NCI-H2029 (cell line): ENCODE results near the gene LDLRAD4.

ENCODE experiments used
- DNase-seq: peaks from one replicate; lab custom pipeline; 2025; lab: John Stamatoyannopoulos, UW

LDLRAD4 gene

DNA sequence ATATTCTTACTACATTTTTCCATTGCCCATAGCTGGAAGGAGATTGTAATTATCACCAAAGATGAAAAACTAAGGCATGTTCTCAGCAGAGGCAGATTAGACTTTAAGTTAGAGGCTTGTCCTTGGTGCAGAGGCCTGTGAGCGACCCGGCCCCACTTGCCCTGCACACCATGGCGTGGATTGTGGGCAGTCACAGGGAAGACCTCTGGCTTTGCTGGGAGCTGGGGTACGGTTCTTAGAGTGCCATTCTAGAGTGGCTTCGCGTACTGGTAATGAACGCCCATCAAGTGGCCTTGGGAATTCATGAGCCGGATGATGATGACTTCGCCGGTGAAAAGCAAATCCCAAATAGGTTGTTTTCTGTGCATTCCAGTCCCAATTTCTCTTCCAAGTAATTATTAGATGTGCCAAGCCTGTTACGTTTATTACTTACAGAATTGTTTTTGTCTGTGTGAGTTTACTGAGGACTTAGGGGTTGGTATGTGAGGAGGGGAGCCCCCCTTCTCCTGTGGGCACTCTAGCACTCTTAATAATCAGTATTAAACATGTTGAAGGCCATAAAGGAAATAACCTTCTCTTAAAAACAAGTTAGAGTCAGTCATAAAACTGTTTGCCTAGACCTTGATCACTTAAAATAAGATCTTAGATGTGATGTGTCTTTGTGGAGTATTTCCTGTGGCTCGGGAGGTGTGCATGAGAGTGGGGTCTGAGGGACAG, 90.6 kb downstream of the LDLRAD4 start:
- no peak for DNase-seq

DNA sequence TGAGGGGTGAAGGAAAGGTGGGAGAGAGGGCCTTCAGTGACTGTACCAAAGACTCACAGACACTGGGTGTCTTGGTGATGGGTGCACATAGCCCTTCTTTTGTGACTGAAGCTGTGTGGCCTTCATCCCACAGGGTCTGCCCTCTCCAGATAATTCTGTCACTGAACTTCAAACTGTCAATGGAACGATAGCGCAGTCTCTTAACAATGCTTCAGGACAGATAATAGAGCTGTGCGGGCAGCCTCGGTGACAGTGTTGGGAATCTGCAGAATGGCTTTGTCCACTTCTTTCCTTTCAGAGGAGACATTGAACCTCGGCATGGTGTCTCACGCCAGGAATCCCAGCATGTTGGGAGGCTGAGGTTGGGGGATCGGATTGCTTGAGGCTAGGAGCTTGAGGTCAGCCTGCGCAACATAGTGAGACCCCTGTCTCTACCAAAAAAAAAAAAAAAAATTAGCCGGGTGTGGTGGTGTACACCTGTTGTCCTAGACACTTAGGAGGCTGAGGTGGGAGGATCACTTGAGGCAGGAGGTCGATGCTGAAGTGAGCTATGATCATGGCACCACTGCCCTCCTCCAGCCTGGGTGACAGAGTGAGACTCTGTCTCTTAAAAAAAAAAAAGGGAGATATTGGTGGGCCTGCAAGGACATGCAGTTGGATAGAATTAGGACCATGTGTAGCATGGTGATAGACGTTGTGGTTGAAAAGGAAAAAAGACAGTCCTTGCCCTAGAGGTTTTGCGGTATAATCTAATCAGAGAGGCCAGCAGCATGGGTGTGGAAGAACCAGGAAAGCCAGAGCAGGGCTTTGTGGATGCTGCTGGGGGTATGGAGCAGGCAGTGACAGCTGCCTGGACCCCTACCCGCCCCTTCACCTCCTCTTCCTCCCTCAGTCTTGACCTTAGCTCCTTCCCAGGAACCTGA, 91.4 kb downstream of the LDLRAD4 start:
- DNase-seq = no peak

DNA sequence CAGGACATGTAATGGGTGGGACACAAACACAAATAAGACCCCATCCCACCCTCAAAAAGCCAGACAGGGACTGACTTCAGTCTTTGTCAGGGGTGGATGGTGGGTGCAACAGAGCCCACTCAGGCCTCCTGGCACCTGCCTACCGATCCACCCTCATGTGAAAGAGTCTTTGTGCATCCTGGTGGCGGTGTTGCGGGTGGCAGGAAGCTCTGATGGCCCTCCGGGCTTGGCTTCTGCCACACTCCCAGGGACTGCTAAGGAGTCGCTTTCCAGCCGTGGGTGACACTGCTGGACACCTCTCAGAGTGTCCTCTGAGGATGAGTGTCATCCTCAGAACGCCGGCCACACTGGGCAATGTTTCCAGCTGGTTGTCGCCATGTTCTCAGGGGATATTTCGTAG, 92.6 kb downstream of the LDLRAD4 start:
- no peak for DNase-seq

DNA sequence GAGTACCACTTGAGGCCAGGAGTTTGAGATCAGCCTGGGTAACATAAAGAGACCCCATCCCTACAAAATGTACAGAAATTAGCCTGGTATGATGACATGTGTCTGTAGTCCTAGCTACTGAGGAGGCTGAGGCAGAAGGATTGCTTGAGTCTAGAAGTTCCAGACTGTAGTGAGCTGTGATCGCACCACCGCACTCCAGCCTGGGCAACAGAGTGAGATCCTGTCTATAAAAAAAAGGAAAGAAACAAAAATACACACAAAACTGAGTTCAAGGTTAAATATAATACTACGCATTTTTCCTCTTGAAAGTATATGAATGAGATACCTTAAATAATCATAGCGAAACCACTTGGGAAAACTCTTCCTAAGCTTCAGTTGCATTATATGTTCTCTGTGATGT, 94.0 kb downstream of the LDLRAD4 start:
- no peak for DNase-seq

DNA sequence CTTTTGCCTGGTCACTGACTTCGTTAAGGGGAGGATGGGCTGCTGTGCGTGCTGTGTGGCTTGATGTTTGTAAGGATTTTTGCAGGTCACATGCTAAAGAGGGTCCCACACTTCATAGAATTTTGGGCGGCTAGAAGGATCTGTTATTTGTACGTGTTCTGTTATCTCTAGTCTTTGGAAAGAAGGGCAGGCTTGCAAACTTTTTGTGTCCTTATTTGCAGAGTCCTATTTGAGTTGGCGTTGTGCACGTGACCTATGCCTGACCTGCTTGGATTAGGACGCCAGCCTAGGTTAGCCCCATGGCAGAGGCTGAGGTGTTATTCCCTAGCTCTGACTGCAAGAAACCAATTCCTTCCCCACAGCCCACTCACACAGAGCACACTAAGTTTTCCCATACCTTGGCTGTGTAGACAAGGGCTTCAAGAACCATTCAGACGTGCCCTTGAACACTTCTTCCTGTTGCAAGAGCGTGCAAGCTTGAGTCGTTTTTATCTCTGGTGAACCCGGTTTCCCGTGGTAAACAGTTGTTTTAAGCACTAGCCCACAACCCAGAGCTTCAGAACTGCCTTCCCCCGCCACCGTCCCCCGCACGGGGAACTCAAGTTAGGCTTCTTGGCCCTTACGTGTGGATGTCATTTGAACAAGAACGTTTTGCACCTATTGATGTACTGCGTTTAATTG, 94.6 kb downstream of the LDLRAD4 start:
- no peak for DNase-seq

DNA sequence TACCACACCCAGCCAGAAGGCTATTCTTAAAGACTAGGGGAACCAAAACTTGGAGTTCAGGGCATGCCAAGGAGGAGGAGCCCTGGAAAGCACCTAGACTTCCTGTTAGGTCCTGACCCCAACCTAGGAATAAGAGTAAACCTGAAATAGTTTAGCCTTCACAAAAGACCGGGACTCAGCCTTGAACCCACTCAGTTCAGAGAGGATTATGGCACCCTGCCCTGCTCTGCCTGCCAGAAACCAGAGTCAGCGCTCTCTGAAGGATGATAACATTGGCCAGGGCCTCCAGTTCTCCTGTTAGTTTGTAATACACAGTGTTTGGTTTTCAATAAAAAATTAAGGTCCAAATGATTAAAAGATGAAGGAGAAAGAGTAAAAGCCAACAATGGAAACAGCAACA, 96.4 kb downstream of the LDLRAD4 start:
- no peak for DNase-seq

DNA sequence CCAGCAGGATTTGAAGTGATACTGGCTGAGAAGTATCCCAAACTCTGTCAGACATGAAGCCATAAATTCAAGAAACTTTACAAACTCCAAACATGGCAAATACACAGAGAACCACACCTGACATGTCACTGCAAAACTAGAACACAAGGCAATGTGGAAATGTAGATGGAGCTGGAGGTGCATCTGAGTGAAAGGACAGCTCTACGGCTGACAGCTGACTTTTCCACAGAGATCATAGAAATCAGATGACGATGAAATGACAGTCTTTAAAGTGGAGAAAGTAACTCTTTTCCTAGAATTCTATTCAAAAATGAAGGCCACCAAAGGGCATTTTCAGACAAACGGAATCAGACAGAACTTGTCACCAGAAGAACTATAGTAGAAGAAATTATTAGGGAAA, 97.5 kb downstream of the LDLRAD4 start:
- DNase-seq = no peak

DNA sequence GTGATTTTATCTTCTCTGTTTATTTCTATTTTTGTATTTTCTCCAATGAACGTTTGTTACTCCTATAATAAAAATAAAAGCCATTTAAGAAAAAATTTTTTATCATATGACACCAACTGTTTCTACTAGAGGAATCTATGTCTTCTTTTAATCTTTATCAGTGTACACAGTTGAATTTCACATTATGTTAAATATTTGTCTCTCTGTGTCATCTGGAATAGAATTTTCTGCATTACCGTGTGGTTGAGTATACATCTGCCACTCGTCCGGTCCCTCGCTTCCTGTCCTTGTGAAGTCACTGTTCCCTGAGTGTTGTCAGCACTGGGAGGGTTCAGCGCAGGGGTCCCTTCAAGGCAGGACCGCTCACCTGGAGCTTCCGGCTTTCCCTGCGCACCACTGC, 99.2 kb downstream of the LDLRAD4 start:
- no peak for DNase-seq

DNA sequence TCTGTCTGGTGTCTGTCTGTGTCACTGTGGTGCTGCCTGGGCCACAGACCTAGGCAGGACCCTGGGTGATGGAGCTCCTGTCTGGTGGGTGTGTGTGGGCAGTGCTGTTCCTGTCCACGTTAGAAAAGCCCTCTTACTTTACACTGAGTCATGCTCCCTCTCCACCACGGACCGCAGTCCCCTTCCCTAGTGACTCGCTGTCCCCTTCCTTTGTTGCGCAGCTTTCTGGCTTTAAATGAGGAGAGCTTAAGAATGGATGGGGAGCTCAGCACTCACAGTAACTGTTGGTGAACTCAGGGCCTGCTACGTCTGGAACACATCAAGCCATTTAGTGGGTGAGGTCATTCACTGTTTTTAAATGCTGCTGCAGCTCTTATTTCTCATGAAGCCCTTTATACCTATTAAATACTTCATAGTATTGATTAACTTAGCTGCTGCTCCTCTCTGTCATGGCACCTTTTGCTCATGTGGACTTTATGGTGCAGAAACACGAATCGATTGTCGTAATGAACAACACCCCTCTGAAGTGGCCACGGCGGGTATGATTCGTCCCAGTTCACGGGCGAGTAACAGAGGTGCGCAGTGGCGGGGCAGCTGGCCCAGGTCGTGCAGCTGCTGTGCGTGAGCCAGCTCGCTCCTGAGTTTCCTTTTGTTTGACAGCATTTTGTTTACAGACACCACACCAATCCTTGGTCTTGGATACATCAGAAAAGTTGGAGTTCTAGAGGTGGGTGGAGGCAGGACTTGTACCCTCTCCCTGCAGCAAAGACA, 100.4 kb downstream of the LDLRAD4 start:
- DNase-seq = no peak

DNA sequence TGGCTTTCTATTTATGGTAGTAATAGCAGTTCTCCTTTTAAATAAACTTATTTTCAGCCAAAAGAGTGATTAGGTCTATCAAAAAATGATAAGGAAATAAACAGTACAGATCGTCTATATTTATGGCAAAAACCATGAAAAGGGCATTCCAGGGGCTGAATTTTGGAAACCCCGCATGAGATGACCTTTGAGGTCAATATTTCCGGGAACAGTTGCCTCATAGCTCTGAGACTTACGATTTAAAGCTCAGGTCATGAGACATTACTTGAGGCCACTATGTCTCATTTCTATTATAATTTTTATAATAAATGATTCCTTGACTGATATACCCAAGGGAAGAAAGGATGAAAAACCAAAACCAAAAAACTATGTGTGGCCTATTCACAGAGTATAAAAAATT, 101.1 kb downstream of the LDLRAD4 start:
- no peak for DNase-seq

DNA sequence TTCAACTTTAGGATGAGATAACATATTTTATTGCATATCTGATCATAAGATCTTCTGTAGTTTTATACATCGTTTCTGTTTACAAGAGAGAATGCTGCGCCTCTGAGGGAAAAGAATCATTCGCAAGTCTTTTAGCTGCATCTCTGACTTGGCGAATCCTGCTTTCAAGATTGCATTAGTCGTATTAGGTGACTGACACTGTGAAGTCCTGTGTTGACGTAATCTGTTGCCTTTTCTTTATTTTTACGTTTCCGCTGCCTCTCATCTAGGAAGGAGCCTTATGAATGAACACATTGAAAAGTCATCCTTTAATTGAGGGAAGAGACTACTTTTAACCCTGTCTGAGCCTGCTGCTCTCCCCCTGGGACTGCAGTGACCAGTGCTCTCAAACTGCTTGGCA, 101.5 kb downstream of the LDLRAD4 start:
- DNase-seq = no peak

DNA sequence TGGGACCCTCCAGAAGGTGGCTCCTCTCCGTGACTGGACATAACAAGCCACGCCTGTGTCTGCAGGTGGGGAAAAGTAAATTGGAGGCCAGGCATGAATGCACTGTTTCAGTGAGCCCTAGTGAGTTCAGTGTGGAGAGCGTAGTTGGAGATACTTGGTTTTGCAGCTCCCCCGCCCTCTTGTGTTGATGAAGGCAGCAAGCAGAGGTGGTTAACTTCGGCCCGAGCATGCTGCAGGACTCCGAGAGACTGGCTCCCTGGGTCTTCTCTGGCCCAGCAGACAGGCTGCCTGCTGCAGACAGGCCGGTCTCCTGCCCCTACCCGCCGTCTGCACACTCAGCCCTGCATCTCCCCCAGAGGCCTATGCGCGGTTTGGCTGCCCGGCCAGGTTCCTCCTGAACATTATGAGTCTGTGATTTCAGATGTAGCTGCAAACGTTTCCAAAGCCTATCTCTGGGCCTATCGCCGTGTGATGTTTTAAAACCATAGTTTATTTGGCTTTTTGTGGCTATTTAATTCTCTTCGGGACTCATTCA, 102.4 kb downstream of the LDLRAD4 start:
- no peak for DNase-seq

DNA sequence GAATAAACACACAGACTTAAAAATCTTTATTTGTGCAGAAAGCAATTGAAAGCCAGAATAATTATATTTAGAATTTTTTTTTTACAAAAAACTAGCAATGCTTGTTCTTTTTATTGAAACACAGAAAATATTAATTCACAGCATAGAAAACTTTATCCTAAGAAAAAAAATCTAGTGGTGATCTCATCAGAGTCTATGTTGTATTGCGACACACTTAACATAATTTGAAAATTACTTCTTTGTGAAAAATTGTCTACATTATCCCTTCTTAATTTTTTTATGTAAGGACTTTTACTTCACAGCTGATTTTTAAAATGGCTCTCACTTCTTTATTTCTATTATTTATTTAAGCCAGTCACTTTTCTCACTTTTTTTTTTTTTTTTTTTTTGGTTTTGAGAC, 103.4 kb downstream of the LDLRAD4 start:
- no peak for DNase-seq

DNA sequence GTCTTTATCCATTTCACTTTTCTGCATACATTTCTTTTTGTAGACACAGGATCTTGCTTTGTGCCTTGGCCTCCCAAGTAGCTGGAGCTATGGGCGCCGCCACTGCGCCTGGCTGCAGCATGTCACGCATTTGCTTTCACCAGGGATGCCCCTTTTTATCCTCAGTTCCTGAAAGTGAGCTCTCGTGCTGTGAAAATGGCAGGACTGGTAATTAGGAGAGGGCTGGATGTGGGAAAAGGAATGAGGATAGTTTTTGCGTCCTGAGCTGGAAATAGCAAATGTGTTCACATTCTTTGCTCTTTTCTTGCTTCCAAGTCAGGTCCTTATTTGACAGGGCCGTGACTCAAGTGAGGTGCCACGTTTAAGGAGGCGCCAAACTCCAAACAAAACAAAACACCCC, 104.6 kb downstream of the LDLRAD4 start:
- no peak for DNase-seq

DNA sequence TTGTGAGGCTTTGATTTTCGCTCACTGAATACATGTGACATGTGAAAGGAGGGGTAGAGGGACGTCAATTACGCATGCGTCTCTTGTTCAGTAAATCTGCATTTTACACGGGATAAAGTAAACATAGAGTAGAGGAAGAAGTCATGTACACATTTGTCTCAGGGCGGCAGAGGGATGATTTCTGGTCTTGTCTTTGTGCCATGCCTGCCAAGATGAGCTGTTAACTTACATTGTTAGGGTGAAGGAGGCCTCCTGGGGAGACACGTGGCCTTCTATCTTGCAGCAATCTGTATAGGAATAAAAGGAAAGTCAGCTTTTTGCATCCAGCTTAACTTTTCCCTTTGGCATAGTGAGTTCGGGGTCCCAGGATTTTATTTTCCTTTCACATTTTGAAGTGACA, 106.3 kb downstream of the LDLRAD4 start:
- DNase-seq = no peak

DNA sequence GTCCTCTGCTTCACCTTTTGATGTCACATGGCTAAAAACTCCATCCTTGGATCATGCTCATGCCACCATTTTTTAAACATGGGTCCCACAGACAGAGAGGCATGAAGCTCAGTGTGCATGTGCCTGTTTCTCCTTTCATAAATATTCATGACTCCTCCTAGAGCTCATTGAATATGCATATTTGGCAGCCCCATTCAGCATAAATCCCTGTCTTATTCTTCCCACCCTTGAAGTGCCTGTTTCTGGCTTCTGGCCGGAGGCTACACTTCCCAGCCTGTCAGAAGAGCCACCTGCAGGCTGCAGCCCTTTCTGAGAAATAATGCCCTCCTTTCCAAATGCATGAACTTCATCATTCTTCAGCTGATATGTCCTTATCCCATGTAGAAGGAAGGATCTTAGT, 109.7 kb downstream of the LDLRAD4 start:
- DNase-seq = no peak

DNA sequence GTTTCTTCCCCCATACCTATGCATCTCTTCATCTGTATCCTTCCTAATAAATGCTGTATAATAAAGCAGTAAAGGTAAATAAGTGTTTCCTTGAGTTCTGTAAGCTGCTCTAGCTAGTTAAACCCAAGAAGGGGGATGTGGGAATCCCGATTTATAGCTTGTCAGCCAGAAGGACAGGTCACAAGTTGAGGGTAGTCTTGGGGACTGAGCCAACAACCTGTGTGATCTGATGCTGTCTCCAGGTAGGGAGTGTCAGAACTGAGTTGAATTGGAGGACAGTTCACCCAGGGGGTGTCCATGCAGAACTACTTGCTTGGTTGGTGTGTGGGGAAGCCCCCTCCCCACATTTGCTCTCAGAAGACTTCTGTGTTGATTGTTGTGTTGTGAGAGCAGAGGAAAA, 112.4 kb downstream of the LDLRAD4 start:
- DNase-seq = no peak

DNA sequence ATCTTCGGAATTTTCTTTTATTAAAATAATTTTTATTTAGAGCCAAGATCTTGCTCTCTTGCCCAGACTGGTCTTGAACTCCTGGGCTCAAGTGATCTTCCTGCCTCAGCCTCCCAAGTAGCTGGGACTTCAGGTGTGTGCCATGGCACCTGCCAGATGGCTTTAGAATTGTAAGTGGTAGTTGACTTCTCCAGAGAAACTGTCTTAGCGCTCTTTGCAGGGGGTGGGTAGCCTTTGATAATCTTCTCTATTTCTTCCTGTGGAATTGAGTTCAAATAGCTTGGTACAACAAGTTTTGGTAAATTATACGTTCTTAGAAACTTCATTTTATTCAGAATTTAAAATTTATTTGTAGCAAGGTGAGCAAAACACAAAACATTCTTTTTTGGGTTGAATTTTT, 113.3 kb downstream of the LDLRAD4 start:
- no peak for DNase-seq

DNA sequence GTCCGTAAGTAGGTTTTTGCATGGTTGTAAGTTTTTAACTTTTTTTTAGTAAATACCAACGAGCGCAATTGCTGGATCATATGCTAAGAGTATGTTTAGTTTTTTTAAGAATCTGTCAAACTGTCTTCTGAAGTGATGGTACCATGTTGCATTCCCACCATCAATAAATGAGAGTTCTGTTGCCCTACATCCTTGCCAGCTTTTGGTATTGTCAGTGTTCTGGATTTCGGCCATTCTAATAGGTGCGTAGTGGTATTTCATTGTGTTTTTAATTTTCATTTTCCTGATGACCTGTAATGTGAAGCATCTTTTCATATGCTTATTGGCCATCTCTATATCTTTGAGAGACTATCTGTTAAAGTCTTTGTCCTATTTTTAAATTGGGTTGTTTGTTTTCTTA, 114.3 kb downstream of the LDLRAD4 start:
- DNase-seq = no peak

DNA sequence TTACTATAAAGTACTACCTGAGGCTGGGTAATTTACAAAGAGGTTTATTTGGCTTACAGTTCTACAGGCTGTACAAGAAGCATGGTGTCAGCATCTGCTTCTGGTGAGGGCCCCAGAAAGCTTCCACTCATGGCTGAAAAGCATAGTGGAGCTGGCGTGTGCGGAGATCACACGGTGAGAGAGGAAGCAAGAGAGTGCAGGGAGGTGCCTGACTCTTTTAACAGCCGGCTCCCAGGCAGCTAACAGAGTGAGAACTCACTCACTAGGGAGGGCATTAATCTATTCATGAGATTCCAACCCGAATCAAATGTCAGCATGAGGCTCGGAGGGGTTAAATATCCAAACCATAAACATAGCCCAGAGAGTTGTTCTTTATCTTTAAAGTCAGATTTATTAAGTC, 117.3 kb downstream of the LDLRAD4 start:
- no peak for DNase-seq

DNA sequence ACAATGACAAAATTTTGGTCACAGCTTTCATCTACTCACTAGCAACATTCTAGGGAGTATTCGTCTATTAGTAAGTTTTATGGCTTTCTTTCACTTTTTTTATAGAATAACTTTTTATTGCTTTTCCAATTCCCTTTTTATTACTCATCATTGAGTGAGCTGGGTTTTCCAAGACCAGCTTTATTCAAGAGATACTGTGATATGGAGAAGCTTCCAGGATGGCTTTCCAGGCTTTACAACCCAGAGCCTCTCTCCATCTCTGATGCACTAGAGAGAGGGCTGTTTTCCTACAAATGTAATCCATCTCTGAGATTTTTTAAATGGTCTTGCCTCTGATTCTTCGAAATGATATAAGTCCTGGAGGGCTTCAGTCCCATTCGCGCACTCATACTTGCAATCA, 118.3 kb downstream of the LDLRAD4 start:
- no peak for DNase-seq

DNA sequence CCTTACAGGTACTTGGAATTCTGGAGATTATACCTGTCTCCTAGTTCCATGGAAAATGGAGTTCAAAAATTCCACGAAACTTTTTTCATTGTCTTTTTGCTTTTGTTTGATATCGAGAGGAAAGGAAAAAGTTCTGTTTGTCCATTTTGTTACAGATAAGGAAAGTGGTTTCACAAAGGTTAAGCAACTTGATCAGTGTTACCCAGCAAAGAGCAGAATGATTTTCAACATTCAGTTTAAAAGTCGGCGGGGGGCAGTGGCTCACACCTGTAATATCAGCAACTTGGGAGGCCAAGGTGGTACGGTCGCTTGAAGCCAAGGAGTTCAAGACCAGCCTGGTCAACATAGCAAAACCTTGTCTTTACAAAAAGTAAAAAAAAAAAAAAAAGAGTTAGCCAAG, 118.8 kb downstream of the LDLRAD4 start:
- DNase-seq = no peak
